ENCODE data around the gene NUP35. TPM values are rescaled to one million over a fixed set of nuclear protein-coding genes. Genes with fewer than 3 reads are reported as not detected.

The NUP35 gene
- total and polyA plus RNA-seq, 2 experiments from 2014 or later = 57.4 to 65.3 TPM

GRCh38 chr2:183089192-183089851 lies 34.9 kb upstream of the NUP35 start:
- Histone ChIP-seq H3K4me2 (no peak overlapping the region), H3K27ac (ENCODE audit: low read depth) (no peak overlapping the region), H3K36me3 (ENCODE audit: insufficient read depth) (no peaks in the 10 kb centered on the region), H3K27me3 (ENCODE audit: insufficient read depth) (no peaks in the 10 kb centered on the region), H3K4me3 (no peak overlapping the region), H3K4me1 (ENCODE audit: insufficient read depth) (0 out of 2 replicates have a peak, but pooled peaks cover 5% of the 10 kb centered on the region), H3K79me2 (replicated peaks; ENCODE audit: insufficient read depth) (no peaks in the 10 kb centered on the region), H3K9me2 (ENCODE audit: insufficient read depth) (no peaks in the 10 kb centered on the region), H4K20me1 (replicated peaks; ENCODE audit: insufficient read depth) (no peaks in the 10 kb centered on the region), H3F3A (replicated peaks; ENCODE audit: low read depth) (no peaks in the 10 kb centered on the region; the same call in 1 of the 2 replicates), H2AFZ (peak overlapping the region; percentile 89; the same call in 1 of the 2 replicates)
- Mint-ChIP-seq H3K4me3 (no peak overlapping the region), H3K36me3 (ENCODE audit: low read depth) (peaks cover 4% of the 10 kb centered on the region; the same call in 1 of the 3 replicates), H3K9me3 (no peaks in the 10 kb centered on the region), H3K4me1 (peaks cover 4% of the 10 kb centered on the region; the same call in 2 of the 3 replicates), H3K27me3 (ENCODE audit: insufficient read depth, low read depth, poor library complexity) (no peaks in the 10 kb centered on the region), H3K27ac (no peak overlapping the region)
- ATAC-seq (peak; percentile 26; the same call in 1 of the 3 replicates), DNase-seq (ENCODE audit: low spot score) (no peak)
- no peak for TF ChIP-seq ZNF462 (CRISPR knock-in tag; IDR thresholded peaks at IDR 0.05)
- TF ChIP-seq CREB1 (CRISPR knock-in tag; IDR thresholded peaks at IDR 0.05; ENCODE audit: low read depth) = no peak
- no peak for TF ChIP-seq NANOG (IDR thresholded peaks at IDR 0.05; ENCODE audit: borderline replicate concordance)
- no peak for TF ChIP-seq REST (IDR thresholded peaks at IDR 0.05; ENCODE audit: unreplicated experiment)

All from GM23338 (cell line).